ENCODE data around the gene CDH4.

Gene CDH4

GRCh38 chr20:61810066-61810737 lies 558.1 kb downstream of the CDH4 start:
- CTCF ChIA-PET = no interaction called here
- TF ChIP-seq CTCF (IDR thresholded peaks at IDR 0.05; ENCODE audit: insufficient read depth, low read length, missing control alignments) = no peak
- POLR2A ChIA-PET = no interaction called here
- H3K4me3 ChIP-seq (ENCODE audit: low read depth, low read length) = no peak overlapping the region
- DNase-seq (ENCODE audit: low read depth, low spot score) = no peak

- no peak for DNase-seq (ENCODE audit: low read depth, low spot score)
- POLR2A ChIA-PET = no interaction called here
These were observed 558.7 kb downstream of the CDH4 start for GRCh38 chr20:61810738-61811135.

GRCh38 chr20:61811166-61811565 lies 559.1 kb downstream of the CDH4 start:
- POLR2A ChIA-PET = no interaction called here
- DNase-seq (ENCODE audit: low read depth, low spot score) = no peak
- no peak for TF ChIP-seq CTCF (IDR thresholded peaks at IDR 0.05; ENCODE audit: insufficient read depth, low read length, missing control alignments)
- CTCF ChIA-PET = no interaction called here
- no peak overlapping the region for H3K4me3 ChIP-seq (ENCODE audit: low read depth, low read length)

More at GRCh38 chr20:61810738-61811135, 558.7 kb downstream of the CDH4 start:
- CTCF ChIA-PET = no interaction called here
- TF ChIP-seq CTCF (IDR thresholded peaks at IDR 0.05; ENCODE audit: insufficient read depth, low read length, missing control alignments) = no peak
- no peak overlapping the region for H3K4me3 ChIP-seq (ENCODE audit: low read depth, low read length)

- POLR2A ChIA-PET = no interaction called here
- DNase-seq (ENCODE audit: low read depth, low spot score) = no peak
- no peak overlapping the region for H3K4me3 ChIP-seq (ENCODE audit: low read depth, low read length)
- CTCF ChIA-PET = no interaction called here
- no peak for TF ChIP-seq CTCF (IDR thresholded peaks at IDR 0.05; ENCODE audit: insufficient read depth, low read length, missing control alignments)
These were observed 560.2 kb downstream of the CDH4 start for GRCh38 chr20:61812121-61812844.

GRCh38 chr20:61812845-61813485 lies 560.9 kb downstream of the CDH4 start:
- no peak for DNase-seq (ENCODE audit: low read depth, low spot score)
- POLR2A ChIA-PET = no interaction called here
- TF ChIP-seq CTCF (IDR thresholded peaks at IDR 0.05; ENCODE audit: insufficient read depth, low read length, missing control alignments) = no peak
- CTCF ChIA-PET = no interaction called here
- H3K4me3 ChIP-seq (ENCODE audit: low read depth, low read length) = no peak overlapping the region

- no peak for TF ChIP-seq CTCF (IDR thresholded peaks at IDR 0.05; ENCODE audit: insufficient read depth, low read length, missing control alignments)
- CTCF ChIA-PET = no interaction called here
- POLR2A ChIA-PET = no interaction called here
- no peak overlapping the region for H3K4me3 ChIP-seq (ENCODE audit: low read depth, low read length)
- DNase-seq (ENCODE audit: low read depth, low spot score) = no peak
These were observed 561.7 kb downstream of the CDH4 start for GRCh38 chr20:61813791-61814190.

Data from AG04449 (cell line).